ENCODE results near the gene TBCK. TPM values are rescaled to one million over a fixed set of nuclear protein-coding genes. Genes with fewer than 3 reads are reported as not detected.

TBCK gene
- total RNA-seq, 1 donor from 2014 or later: 47.6 TPM

DNA sequence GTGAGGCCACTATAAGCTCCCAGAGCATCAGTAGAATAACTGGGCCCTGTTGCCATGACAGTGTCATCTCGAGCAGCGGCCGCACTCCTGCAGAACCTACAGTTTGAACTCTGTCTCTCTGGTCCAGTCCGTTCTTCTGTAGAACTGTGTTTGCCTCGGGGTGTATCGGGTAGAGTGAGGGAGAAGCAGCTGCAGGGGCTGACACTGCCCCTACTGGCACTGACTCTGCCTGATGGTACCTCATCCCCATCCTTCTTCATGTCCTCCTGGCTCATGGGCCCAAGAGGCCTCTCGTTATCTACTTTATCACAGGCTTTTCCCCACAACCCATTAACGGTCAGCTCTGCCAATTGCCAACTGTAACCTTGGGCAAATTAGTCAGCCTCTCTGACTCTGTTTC lies 324.3 kb downstream of the TBCK start:
- H3K36me3 Mint-ChIP-seq (ENCODE audit: low read depth): no peaks in the 10 kb centered on the region
- no peaks in the 10 kb centered on the region for H3K4me1 Mint-ChIP-seq
- no peaks in the 10 kb centered on the region for H3K27me3 Mint-ChIP-seq (ENCODE audit: low read depth)
- DNase-seq (ENCODE audit: low read depth, low spot score): no peak
- TF ChIP-seq, protein P1, sequence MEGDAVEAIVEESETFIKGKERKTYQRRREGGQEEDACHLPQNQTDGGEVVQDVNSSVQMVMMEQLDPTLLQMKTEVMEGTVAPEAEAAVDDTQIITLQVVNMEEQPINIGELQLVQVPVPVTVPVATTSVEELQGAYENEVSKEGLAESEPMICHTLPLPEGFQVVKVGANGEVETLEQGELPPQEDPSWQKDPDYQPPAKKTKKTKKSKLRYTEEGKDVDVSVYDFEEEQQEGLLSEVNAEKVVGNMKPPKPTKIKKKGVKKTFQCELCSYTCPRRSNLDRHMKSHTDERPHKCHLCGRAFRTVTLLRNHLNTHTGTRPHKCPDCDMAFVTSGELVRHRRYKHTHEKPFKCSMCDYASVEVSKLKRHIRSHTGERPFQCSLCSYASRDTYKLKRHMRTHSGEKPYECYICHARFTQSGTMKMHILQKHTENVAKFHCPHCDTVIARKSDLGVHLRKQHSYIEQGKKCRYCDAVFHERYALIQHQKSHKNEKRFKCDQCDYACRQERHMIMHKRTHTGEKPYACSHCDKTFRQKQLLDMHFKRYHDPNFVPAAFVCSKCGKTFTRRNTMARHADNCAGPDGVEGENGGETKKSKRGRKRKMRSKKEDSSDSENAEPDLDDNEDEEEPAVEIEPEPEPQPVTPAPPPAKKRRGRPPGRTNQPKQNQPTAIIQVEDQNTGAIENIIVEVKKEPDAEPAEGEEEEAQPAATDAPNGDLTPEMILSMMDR (conservative IDR thresholded peaks at IDR 0.05): no peak
- H3K4me3 Mint-ChIP-seq: no peak overlapping the region
- H3K27ac Mint-ChIP-seq (ENCODE audit: unreplicated experiment): no peak overlapping the region
- peaks cover 2% of the 10 kb centered on the region for H3K9me3 Mint-ChIP-seq

Other genes starting within 250 kb of the TBCK start
- gene AIMP1, start 341 bp upstream of the TBCK start, total RNA-seq: 32.2 and 34.3 TPM in 2 replicates
- not detected in 2 replicates for gene GIMD1, start 52.6 kb upstream of the TBCK start, total RNA-seq

Measured in neural crest cell (in vitro differentiated cells).